GM21515 (cell line): ENCODE results near the gene PRR12.

Experiments used
- ATAC-seq: cut with Tn5 transposase; IDR thresholded peaks from one replicate; pipeline ENCODE4 v1.9.1; 2021; ENCODE audit not compliant: unreplicated experiment

Gene PRR12

DNA sequence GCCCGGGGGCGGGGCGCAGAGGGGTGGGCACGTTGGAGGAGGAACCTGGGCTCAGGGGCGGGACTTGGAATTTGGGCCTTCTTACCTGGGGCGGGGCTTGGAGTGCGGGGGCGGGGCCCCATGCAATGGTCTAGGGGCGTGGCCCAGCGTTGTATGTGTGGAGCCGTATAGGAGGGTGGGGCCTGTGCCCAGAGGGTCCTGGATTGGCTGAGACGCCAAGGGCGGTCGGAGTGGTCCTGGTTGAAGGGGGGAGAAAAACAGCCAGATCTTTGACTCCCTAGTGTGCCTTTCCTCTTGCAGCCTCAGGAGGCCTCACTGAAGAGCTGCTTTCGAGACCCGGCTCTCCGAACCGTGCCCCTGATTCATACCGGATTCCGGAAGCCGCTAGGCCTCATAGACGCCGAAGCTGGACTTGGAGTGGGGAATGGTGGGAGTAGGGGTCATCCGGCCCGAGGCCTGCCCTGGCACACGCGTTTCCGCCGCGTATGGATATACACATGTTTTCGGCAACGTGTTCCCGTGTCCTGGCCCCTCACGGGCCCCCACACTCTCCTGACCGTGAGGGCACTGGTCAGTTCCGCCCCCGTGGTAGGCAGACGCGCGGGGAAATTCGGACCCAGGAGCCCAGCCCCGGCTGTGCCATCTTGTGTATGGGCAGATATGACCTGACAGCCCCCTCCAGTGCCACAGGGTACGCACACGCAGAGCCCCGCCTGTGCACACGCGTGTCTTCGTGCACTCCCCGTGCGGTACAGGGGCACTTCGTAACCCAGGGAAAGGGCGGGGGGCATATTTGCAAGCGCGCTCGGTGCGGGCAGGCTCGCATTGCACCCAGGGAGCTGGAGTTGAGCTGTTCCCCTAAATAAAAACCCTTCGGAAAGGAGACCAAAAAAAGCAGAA, 661 bp upstream of the PRR12 start:
- peak; percentile 57 for ATAC-seq

DNA sequence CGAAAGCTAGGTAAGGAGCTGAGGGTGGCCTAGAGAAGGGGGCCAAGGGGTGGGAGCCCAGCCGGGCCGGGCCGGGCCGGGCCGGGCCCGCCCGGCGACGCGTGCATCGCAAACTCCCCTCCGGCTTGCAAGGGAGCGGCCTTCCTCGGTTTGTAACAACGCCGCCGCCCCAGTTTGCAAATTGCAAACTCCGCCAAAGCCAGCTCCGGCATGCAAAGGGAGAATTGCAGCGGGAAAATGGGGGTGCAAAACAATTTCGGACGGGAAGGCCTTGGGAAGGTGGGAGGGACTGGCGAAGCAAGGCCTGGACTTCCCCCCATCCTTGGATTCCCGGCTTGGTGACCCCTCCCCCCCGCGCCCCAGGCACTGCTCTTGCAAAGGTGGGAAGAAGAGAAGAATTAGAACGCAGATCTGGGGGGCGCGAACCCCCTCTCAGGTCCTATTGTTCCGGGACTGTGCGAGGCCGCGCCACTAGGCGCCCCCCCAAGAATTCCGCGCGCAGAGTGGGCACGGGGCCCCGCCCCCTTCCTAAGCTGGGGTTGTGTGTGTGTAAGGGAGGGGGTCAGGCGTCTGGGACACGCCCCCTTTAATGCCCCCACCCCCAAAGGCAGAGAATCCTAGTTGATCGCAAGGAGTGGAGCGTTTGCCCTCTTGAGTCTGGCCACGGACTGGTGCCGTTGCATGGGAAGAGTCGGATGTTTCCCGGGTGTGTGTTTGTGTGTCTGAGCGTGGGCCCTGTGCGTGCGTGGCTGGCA, 926 bp downstream of the PRR12 start:
- no peak for ATAC-seq

DNA sequence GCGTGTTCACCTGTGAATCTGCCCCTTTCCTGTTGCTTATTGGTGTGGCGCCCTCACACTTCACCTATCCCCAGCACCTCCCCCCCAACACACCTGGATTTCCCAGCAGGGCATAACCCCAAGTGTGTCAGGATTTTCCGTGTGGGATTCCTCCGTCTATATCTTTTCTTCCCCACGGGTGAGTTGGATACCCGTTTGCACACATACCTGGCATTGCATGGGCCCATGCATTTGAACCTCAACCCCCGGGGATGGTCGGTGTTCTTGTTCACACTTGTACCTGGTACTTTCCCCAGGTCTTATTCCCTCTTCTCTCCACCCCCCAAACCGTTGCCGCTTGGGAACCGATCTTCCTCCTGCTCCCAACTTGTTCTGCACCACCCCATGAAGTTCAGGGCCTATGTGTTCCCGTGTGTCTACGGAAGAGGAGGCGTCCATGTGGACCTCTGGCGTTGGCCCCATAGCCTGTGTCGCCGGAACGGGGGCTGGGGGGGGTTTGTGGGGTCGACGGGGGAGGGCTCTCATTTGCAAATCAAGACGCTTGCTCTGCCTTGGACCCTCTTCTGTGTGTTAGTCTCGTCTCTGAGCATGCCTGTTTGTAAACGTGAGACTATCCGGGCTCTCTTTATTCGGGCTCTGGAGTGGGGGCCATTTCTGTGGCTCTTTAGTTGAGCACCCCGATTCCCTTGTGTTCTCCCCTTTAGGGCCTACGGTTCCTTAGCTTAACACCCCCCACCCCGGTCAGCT, 1.7 kb downstream of the PRR12 start:
- no peak for ATAC-seq

DNA sequence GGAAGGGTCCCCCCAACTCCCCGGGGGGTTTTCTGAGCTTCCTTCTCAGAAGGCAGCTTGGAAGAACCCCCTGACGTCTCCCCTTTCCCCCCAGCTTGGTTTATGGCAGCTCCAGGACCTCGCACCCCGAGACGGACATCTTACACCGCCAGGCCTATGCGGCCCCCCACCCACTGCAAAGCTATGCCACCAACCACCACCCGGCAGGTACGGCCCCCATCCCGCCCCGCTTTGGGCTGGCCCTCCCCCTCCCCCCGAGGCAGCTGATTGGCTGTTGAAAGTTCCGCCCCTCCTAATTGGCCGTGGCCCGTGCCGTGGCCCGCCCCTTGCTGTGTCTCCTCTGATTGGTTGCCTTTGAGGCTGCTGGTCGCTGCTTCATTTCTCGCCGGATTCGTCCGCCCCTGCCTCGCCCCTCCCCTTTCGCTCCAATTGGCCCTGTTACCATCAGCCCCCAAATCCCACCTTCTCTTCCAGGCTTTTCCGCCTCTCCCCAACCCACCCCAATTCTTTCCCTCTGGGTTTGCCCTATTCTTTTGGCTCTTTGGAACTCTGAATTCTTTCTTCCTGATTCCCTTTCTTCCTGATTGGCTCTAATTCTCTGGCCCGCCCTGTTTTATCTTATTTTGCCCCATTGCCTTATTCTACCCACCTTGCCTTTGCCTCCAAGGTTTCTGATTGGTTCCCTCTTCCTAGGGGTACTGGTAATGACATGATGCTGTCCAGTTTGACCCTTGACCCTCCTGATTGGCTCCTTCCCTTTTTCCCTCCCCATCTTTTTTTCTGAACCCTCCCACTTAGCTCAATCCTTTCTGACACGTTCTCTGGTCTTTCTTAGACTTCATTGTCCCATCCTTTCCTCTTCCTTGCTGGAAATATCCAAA, 2.5 kb downstream of the PRR12 start:
- peak; percentile 44 for ATAC-seq

DNA sequence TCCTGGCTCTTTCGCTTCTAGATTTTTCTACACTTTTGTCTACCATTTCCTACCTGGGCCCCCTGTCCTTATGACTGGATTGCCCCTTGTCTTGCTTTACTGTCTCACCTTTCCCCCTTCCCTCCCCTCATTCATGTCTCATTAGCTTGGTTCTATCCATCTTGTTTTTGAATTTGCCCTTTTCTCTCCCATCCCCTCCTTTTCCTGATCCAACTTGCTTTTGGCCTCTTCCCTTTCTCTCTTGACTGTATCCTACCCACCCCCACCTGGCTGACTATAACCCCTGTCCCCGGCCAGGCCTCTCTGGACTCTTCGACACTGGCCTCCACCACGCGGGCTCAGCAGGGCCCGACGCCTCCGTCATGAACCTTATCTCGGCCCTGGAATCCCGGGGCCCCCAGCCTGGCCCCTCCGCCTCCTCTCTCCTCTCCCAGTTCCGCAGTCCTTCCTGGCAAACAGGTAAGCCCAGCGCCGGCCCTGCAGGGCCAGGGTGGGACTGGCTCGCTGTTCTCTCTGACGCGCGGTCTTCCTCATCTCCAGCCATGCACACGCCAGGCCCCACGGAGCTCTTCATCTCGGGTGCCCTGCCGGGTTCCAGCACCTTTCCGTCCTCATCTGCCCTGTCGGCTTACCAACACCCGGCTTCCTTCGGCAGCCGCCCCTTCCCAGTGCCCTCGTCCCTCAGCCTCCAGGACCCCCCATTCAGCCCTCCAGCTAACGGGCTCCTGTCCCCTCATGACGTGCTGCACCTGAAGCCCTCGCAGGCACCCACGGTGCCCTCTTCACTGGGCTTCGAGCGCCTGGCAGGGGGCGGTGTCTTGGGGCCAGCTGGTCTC, 3.4 kb downstream of the PRR12 start:
- no peak for ATAC-seq

DNA sequence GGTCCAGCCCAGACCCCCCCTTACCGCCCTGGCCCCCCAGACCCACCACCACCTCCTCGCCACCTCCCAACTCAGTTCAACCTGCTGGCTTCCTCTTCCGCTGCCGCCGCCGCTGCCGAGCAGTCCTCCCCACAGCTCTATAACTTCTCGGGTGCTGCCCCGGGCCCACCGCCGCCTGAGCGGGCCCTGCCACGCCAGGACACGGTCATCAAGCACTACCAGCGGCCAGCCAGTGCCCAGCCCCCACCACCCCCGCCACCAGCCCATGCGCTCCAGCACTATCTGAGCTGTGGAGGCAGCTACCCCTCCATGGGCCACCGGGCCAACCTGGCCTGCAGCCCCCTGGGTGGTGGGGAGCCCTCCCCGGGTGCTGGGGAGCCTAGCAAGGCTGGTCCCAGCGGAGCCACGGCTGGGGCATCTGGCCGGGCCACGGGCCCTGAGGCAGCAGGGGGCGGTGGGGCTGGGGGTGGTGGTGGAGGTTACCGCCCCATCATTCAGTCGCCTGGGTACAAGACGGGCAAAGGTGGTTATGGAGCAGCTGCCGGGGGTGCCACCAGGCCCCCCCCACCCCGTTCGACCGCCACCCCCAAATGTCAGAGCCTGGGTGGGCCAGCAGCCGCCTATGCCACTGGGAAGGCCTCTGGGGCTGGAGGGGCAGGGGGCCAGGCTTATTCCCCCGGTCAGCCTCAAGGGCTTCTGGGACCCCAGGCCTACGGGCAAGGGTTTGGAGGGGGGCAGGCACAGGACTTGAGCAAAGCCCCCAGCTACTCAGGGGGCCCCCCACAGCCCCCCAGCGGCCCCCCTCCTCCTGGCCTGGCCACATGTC, 4.2 kb downstream of the PRR12 start:
- no peak for ATAC-seq

DNA sequence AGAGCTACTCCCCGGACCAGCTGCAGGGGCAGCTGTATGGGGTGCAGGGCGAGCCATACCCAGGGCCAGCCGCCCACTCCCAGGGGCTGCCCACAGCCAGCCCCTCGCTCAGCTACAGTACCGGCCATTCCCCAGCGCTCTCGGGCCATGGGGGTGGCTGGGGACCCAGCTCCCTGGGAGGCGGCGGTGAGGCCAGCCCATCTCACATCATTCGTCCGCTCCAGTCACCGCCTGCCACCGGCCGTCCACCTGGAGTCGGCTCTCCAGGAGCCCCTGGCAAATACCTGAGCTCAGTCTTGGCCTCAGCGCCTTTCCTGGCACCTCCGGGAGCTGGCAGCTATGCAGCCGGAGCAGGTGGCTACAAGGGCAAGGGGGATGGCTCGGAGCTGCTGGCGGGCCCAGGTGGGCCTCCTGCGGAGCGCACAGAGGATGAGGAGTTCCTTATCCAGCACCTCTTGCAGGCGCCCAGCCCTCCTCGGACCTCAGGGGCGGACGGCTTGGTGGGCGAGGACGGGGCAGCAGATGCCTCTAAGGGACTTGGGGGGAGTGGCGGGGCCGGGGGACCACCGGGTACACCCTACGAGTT, 4.9 kb downstream of the PRR12 start:
- ATAC-seq = no peak

DNA sequence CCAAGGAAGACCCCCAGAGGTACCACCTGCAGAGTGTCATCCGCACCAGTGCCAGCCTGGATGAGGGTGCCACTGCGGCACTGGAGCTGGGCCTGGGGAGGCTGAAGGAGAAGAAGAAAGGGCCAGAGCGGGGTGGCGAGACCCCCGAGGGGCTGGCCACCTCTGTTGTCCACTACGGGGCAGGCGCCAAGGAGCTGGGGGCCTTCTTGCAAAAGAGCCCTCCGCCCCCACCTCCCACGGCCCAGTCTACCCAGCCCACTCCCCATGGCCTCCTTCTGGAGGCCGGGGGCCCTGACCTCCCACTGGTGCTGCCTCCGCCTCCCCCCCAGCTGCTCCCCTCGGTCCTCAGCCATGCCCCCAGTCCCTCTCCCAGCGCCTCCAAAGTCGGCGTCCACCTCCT, 5.4 kb downstream of the PRR12 start:
- ATAC-seq = no peak

DNA sequence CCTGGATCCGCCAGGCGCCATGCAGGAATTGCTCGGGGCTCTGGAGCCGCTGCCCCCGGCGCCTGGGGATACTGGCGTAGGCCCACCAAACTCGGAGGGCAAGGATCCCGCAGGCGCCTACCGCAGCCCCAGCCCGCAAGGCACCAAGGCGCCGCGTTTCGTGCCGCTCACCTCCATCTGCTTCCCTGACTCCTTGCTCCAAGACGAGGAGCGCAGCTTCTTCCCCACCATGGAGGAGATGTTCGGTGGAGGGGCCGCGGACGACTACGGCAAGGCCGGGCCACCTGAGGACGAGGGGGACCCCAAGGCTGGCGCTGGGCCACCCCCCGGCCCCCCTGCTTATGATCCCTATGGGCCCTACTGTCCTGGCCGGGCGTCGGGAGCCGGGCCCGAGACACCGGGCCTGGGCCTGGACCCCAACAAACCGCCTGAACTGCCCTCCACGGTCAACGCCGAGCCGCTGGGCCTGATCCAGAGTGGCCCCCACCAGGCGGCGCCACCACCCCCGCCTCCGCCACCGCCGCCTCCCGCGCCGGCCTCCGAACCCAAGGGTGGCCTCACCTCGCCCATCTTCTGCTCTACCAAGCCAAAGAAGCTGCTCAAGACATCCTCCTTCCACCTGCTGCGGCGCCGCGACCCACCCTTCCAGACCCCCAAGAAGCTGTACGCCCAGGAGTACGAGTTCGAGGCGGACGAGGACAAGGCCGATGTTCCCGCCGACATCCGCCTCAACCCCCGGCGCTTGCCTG, 6.1 kb downstream of the PRR12 start:
- ATAC-seq = no peak

DNA sequence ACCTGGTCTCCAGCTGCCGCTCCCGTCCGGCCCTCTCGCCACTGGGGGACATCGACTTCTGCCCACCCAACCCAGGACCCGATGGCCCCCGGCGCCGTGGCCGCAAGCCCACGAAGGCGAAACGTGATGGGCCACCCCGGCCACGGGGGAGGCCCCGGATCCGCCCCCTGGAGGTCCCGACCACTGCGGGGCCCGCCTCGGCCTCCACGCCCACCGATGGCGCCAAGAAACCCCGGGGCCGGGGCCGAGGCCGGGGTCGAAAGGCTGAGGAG, 6.7 kb downstream of the PRR12 start:
- no peak for ATAC-seq

DNA sequence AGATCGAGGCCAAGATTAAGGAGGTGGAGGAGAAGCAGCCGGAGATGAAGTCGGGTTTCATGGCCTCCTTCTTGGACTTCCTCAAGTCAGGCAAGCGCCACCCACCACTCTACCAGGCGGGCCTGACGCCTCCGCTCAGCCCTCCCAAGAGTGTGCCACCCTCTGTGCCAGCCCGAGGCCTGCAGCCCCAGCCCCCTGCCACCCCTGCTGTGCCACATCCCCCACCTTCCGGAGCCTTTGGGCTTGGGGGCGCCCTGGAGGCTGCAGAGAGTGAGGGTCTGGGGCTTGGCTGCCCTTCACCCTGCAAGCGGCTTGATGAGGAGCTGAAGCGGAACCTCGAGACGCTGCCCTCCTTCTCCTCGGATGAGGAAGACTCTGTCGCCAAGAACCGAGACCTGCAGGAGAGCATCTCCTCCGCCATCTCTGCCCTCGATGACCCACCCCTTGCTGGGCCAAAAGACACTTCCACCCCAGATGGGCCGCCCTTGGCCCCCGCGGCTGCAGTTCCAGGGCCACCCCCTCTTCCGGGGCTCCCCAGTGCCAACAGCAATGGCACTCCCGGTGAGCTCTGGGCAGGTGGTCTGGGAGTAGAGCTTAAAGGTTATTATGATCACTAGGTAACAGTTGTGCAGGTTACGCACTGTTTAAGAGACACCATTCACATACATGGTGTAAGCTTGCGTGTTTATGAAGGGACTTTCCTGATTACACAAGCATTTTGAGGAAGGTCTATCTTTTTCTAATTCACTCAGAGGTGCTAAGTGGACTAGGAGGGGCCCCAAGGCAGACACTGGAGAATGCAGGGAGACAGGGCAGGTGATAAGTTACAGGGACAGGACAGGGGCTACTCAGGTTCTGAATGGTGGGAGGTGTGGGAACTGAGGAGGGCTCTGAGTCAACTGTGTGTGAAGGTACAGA, 8.7 kb downstream of the PRR12 start:
- no peak for ATAC-seq

DNA sequence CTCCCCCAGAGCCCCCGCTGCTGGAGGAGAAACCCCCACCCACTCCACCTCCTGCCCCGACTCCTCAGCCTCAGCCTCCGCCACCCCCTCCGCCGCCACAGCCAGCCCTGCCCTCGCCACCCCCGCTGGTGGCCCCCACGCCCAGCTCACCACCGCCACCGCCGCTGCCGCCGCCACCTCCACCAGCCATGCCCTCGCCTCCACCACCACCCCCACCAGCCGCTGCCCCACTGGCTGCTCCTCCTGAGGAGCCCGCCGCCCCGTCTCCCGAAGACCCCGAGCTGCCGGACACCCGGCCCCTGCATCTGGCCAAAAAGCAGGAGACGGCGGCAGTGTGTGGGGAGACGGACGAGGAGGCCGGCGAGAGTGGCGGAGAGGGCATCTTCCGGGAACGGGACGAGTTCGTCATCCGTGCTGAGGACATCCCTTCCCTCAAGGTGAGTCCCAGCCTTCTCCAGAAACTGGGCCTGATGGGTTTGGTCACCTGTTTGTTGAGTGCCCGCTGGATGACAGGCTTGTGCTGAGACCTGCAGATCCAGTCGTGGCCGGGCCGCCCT, 10.6 kb downstream of the PRR12 start:
- no peak for ATAC-seq

DNA sequence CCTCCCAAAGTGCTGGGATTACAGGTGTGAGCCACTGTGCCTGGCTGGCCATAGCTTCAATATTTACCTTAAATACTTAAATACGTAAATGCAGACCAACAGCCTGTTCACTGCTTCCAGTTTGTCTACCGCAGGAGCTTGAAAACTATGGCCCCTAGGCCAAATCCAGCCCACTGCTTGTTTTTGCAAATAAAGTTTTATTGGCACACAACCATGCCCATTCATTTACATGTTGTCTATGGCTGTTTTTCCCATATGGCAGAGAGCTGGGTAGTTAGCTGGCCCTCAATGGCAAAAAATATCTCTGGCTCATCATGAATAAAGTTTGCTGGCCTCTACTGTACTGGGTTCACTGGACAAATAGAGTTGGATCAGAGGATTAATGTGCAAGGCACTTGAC, 11.8 kb downstream of the PRR12 start:
- ATAC-seq = no peak

DNA sequence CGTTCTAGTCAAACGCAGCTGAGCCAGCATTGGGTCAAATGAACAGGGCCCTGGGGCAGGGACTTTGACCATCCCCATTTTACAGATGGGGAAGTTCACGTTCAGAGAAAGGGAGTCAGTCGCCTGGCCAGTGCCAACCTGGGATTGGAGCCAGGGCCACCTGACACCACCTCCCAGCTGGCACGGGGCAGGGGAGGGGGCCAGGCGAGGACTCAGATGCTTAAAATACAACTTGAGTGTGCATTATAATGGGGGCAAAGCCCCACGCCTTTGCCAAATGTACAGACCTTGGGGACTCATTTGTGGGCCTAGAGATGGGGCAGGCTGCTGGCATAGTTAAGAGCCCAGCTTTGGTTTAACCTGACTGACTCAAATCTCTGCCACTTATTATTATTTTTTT, 14.6 kb downstream of the PRR12 start:
- no peak for ATAC-seq

DNA sequence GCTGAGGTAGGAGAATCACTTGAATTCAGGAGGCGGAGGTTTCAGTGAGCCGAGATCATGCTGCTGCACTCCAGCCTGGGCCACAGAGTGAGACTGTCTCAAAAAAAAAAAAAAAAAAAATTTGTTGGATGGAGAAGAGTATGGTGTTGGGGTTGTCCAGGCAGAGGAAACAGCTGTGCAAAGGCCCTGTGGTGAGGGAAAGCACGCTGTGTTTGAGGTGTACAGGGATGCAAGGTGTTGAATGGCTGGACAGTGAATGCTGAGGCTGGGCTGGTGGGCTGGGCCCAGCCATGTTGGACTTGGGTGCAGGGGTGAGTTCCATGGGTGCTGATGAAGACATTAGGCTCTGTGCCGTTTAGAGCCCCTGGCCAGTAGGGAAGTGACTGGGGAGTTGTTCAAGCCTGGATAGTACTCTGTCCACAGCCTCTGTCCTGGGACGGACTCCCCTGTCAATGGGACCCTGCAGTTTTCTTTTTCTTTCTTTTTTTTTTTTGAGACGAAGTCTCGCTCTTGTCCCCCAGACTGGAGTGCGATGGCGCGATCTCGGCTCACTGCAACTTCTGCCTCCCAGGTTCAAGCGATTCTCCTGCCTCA, 18.6 kb downstream of the PRR12 start:
- no peak for ATAC-seq

DNA sequence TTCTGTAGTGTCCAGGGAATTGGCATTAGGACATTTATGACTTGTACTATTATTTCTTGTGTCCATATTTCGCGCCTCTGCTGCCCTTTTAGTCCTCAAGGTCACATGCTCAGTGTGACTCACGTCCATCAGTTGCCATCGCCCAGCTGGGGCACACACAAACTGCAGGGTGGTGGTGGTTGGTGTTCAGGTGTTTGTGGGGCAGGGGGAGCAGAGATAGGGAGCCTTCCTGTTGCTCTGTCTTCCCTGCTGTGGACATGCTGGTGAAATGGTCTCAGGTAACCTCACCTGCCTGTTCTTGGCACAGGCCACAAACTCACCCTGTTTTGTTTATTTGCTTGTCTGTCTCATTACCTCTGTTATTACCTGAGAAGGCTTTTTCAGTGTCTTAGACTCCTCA, 22.4 kb downstream of the PRR12 start:
- no peak for ATAC-seq
